DOHH2 (cell line): ENCODE results near the gene PNPLA5.

Source experiments
- H3F3A ChIP-seq: fragments of 200-600 bp; sonication (generic), shearing (Covaris generic); 2 replicates; pipeline ENCODE4 v1.6.0; 2016; ENCODE audit warnings: antibody characterized with exemption, mild to moderate bottlenecking; ENCODE audit not compliant: control insufficient read depth, insufficient read depth
- H3K27ac ChIP-seq: fragments of 200-600 bp; sonication (generic); 2 replicates; pipeline ENCODE4 v1.5.1; 2014; ENCODE audit warnings: low read depth, mild to moderate bottlenecking, low read length, moderate library complexity
- H3K27me3 ChIP-seq: fragments of 200-600 bp; sonication (generic); 2 replicates; pipeline ENCODE4 v1.6.1; 2014; ENCODE audit warnings: mild to moderate bottlenecking, low read length, mixed read lengths; ENCODE audit not compliant: control insufficient read depth
- H3K36me3 ChIP-seq: fragments of 200-600 bp; sonication (generic); 2 replicates; pipeline ENCODE4 v1.6.1; 2014; ENCODE audit warnings: mild to moderate bottlenecking, low read length, moderate library complexity, mixed read lengths; ENCODE audit not compliant: control insufficient read depth
- H3K4me1 ChIP-seq: fragments of 200-600 bp; sonication (generic); 2 replicates; pipeline ENCODE4 v1.6.1; 2014; ENCODE audit warnings: mild to moderate bottlenecking, low read length, mixed read lengths; ENCODE audit not compliant: control insufficient read depth
- H3K4me2 ChIP-seq: fragments of 200-600 bp; sonication (generic); 2 replicates; pipeline ENCODE4 v1.6.0; 2014; ENCODE audit warnings: mild to moderate bottlenecking, low read length, moderate library complexity
- H3K4me3 ChIP-seq: fragments of 200-600 bp; sonication (generic); 2 replicates; pipeline ENCODE4 v1.5.1; 2014; ENCODE audit warnings: mild to moderate bottlenecking, low read length, mixed read lengths
- H3K79me2 ChIP-seq: fragments of 200-600 bp; sonication (generic); 2 replicates; pipeline ENCODE4 v1.6.1; 2014; ENCODE audit warnings: mild to moderate bottlenecking, low read length, mixed read lengths; ENCODE audit not compliant: control insufficient read depth
- H3K9me2 ChIP-seq: fragments of 200-600 bp; sonication (generic); replicated peaks from 2 replicates; pipeline ENCODE4 v1.6.1; 2014; ENCODE audit warnings: mild to moderate bottlenecking, low read length, mixed read lengths; ENCODE audit not compliant: control insufficient read depth
- H3K9me3 ChIP-seq: fragments of 200-600 bp; sonication (generic); 2 replicates; pipeline ENCODE4 v1.6.1; 2014; ENCODE audit warnings: antibody characterized with exemption, low read length, mixed read lengths; ENCODE audit not compliant: control insufficient read depth, insufficient read depth
- H4K20me1 ChIP-seq: fragments of 200-600 bp; sonication (generic); 2 replicates; pipeline ENCODE4 v1.6.0; 2014; ENCODE audit warnings: low read depth, mild to moderate bottlenecking, antibody characterized with exemption, low read length, moderate library complexity; ENCODE audit not compliant: control insufficient read depth, insufficient read depth
- CTCF ChIP-seq: fragments of 200-600 bp; sonication (generic); IDR thresholded peaks from one replicate; pipeline ENCODE4 v1.5.1; 2014; ENCODE audit warnings: antibody characterized with exemption, mild to moderate bottlenecking, low read depth, low read length; ENCODE audit not compliant: poor library complexity, severe bottlenecking
- EZH2phosphoT487 ChIP-seq: fragments of 200-600 bp; sonication (generic); IDR thresholded peaks from 2 replicates; pipeline ENCODE4 v1.6.1; 2017; ENCODE audit warnings: borderline replicate concordance, mild to moderate bottlenecking, antibody characterized with exemption, low read length, moderate library complexity, mixed read lengths

Gene PNPLA5

GRCh38 chr22:43851058-43851978 lies 40.5 kb downstream of the PNPLA5 start:
- Histone ChIP-seq H3K4me3 (no peak overlapping the region), H3K4me2 (no peak overlapping the region), H3K36me3 (no peaks in the 10 kb centered on the region)

GRCh38 chr22:43850529-43850928 lies 41.3 kb downstream of the PNPLA5 start:
- no peaks in the 10 kb centered on the region for H3K36me3 ChIP-seq
- H3K79me2 ChIP-seq, result no peaks in the 10 kb centered on the region

More at GRCh38 chr22:43851058-43851978, 40.5 kb downstream of the PNPLA5 start:
- H3F3A ChIP-seq, result no peaks in the 10 kb centered on the region
- no peaks in the 10 kb centered on the region for H3K79me2 ChIP-seq
- no peak for TF ChIP-seq CTCF
- no peak for TF ChIP-seq EZH2phosphoT487
- no peaks in the 10 kb centered on the region for H3K9me3 ChIP-seq
- no peak overlapping the region for H3K27ac ChIP-seq
- H3K27me3 ChIP-seq, result no peaks in the 10 kb centered on the region
- H4K20me1 ChIP-seq, result no peaks in the 10 kb centered on the region
- no peaks in the 10 kb centered on the region for H3K4me1 ChIP-seq
- H3K9me2 ChIP-seq, result no peaks in the 10 kb centered on the region

GRCh38 chr22:43849731-43850130 lies 42.1 kb downstream of the PNPLA5 start:
- H4K20me1 ChIP-seq, result no peaks in the 10 kb centered on the region
- no peak overlapping the region for H3K4me3 ChIP-seq
- H3K36me3 ChIP-seq, result no peaks in the 10 kb centered on the region
- H3K27me3 ChIP-seq, result no peaks in the 10 kb centered on the region
- no peaks in the 10 kb centered on the region for H3K9me2 ChIP-seq
- TF ChIP-seq CTCF (no peak), EZH2phosphoT487 (no peak)
- H3K4me1 ChIP-seq, result no peaks in the 10 kb centered on the region
- no peaks in the 10 kb centered on the region for H3F3A ChIP-seq
- H3K27ac ChIP-seq, result no peak overlapping the region
- H3K4me2 ChIP-seq, result no peak overlapping the region
- H3K79me2 ChIP-seq, result no peaks in the 10 kb centered on the region
- no peaks in the 10 kb centered on the region for H3K9me3 ChIP-seq

More at GRCh38 chr22:43850529-43850928, 41.3 kb downstream of the PNPLA5 start:
- no peaks in the 10 kb centered on the region for H3K9me2 ChIP-seq
- H3K4me3 ChIP-seq, result no peak overlapping the region
- H3K4me1 ChIP-seq, result no peaks in the 10 kb centered on the region
- no peaks in the 10 kb centered on the region for H3F3A ChIP-seq
- H3K27me3 ChIP-seq, result no peaks in the 10 kb centered on the region
- H3K27ac ChIP-seq, result no peak overlapping the region
- no peaks in the 10 kb centered on the region for H4K20me1 ChIP-seq
- TF ChIP-seq EZH2phosphoT487 (no peak), CTCF (no peak)
- no peaks in the 10 kb centered on the region for H3K9me3 ChIP-seq
- H3K4me2 ChIP-seq, result no peak overlapping the region
